PC-9 (cell line): ENCODE measurements around the gene SCCPDH.

ENCODE experiments used
- CTCF ChIP-seq: fragments of 200-600 bp; sonication (generic); conservative IDR thresholded peaks from 2 replicates; pipeline ENCODE4 v1.6.1; 2017; ENCODE audit warnings: mixed run types, antibody characterized with exemption, mild to moderate bottlenecking, moderate library complexity
- EZH2 ChIP-seq: fragments of 200-600 bp; sonication (generic); IDR thresholded peaks from 2 replicates; pipeline ENCODE4 v1.8.0; 2017; ENCODE audit warnings: antibody characterized with exemption, low read depth

DNA sequence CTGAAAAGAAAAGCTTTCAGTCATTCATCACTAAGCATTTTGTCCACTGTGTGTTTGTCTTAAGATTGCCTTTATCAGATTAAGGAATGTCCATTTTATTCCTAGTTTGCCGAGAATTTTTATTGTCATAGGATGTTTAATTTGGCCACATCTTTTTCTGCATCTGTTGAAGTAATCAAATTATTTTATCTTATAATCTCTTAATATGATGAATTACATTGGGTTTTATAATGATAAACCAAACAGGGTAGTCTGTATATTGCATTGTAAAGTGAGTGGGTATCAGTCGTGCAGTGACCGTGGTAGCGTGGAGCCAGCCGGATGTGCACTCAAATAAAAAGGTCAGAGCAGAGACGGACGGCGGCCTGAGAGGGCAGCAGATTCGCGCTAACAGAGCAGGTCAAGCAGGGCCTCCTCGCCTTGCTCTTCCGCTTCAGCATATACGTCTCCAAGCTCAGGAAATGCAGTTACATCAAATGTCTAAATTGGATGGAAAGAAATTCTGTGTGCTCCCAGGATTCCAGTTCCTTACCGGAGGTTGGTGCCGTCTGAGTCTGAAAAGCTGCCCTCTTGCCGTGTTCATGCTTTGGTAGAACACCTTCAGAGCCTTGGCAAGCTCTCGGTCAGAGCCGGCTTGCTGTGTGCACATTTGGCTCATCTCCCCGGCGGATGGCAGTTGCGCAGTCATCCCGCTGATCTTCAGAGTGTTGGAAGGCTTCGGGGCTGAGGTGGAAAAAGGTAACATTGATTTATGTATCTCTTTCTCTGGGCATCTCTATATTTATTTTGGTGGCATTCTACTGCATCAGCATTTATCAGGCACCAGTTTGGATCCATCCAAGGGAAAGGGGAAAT lies 51.5 kb downstream of the SCCPDH start:
- TF ChIP-seq CTCF = no peak
- no peak for TF ChIP-seq EZH2
